Activated T-cell treated with anti-CD3 and anti-CD28 coated beads for 48 hours (primary cell): ENCODE measurements around the gene APOH.
"Not testable (repeated sequence)": the region's sequence is repeated elsewhere in the genome, so short reads cannot be mapped to it uniquely, and the experiment has no call there.

Experiments used
- DNase-seq: peaks from one replicate; pipeline ENCODE4 v3.0.0-alpha.2; 2020; ENCODE audit warnings: low read depth

APOH gene, protein sequence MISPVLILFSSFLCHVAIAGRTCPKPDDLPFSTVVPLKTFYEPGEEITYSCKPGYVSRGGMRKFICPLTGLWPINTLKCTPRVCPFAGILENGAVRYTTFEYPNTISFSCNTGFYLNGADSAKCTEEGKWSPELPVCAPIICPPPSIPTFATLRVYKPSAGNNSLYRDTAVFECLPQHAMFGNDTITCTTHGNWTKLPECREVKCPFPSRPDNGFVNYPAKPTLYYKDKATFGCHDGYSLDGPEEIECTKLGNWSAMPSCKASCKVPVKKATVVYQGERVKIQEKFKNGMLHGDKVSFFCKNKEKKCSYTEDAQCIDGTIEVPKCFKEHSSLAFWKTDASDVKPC

DNA sequence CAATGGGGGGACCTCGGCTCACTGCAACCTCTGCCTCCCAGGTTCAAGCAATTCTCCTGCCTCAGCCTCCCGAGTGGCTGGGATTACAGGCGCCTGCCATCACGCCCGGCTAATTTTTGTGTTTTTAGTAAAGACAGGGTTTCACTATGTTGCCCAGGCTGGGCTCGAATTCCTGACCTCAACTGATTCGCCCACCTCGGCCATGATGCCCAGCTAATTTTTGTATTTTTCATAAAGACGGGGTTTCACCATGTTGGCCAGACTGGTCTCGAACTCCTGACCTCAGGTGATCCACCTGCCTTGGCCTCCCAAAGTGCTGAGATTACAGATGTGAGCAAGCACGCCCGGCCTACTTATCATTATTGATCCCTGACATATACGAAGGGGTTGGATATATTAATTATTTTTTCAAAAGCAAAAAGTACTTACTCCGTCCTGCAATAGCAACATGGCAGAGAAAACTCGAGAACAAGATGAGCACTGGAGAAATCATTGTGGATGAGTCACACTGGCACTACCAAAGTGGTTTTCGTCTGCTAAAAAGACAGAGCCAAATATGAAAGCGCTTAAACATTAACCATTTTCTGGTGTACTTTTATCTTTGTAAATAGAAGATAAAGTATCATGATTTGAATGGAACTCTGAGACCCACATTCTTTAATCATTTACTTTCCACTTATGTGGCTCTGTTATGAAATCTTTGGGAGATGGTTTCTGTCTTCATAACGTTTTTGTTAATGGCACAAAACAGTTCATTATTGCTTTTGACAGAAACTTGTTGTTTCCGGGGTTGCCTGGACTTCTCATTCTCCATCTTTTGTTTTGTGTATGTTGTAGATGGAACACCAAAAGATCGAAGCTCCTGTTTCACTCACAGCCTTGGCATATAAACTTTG lies at the start of gene APOH:
Gene APOH, minus strand, starts transcription at position 529 of the 896 bp plus-strand sequence. Its CDS starts 36 bp downstream, at position 493.
- no peak for DNase-seq

DNA sequence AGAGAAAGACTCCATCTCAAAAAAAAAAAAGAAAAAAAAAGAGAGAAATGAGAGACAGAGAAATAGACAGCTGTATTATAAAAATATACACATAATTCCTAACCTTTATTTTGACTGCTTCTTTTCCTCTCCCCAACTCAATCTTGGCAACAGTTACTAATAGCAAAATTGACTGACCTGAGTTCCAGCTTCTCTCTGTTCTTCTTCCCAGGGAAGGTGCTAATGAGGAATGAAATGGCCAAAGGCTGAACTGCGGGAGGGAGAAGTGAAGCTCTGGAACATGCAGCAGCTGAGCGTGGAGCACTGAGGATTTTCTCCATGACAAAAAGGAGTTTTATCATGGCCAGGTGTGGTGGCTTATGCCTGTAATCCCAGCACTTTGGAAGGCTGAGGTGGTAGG lies 48.0 kb upstream of the APOH start:
- DNase-seq, result no peak

DNA sequence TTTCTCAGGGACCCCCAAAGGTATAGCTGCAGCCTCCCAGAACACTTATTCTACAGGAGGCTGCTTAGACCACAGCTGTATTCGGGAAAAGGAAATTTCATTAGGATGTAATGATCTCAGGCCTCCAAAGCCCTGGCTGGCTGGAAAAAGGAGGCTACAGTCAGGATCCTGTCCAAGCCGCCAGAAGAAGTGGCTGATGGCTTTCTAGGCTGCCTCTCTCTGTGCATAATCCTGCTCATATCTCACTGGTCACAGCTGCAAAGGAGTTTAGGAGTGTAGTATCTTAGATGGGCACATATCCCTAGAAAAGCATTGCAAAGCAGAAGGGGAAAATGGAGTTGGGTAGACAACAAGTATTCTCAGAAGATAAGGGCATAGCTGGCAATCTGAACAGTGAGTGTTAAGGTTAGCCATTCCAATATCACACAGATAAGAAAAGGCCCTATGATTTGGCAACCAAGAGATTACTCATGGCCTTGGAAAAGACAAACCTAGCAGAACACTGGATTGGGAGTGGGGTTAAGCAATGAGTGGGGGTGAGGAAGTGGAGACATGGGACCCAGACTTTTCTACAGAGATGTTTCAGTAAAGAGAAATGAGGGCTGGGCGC lies 47.2 kb upstream of the APOH start:
- DNase-seq, result no peak

DNA sequence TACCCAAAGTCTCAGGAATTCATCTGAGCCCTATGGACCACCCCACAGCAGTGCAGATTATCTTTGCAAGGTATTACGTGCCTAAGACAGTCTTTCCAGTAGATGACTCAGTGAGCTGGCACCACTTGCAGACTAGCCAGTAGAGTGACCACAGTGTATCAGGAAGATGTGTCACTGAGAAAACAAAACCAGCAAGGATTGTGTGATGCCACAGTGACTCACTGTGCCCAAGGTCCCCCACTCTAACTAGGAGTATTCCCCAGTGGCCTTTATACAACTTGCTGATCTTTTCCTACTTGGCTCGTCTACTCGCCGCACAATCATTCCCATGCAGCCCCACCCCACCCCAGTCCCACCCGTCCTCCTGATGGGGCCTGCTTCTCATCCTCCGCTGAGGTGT lies 46.4 kb upstream of the APOH start:
- DNase-seq, result peak; percentile 19

DNA sequence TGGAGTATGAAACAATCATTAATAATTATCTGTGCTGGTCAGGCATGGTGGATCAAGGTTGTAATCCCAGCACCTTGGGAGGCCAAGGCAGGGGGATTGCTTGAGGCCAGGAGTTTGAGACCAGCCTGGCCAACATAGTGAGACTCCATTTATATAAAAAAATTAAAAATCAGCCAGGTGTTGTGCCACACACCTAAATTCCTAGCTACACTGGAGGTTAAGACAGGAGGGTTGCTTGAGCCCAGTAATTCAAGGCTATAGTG lies 44.3 kb upstream of the APOH start:
- no peak for DNase-seq

DNA sequence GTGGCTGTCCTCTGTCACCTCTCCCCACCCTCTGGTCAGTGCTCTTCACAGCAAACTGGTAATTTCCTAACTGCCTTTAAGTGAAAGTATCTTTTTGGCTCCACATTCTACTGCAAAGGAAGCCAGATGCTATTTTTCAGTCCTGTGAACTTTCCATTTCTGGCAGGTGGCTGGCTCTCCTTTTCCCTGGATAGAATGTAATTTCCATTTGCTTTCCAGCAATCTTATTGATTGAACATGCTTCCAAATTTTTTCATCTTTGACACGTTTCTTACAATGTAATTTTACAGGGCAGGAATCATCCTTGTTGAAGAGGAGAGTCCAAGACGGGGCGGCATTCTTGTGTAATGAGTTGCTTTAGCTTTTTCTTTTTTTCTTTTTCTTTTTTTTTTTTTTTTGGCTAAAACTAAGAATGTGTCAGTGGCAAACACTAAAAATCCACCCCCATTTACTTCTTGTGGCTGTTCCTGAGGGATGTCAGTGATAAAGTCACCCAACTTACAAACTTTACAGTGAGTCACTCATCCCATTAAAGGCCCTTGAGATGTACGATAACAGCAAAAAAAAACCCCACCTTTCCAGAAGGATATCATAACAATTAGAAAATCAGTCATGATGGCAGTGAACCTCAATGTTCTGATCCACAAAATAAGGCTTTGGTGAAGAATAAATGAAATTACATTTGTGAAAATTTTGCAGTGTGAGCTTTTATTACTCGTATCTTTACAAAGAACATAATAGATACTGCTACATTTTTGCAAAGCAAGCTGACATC lies 43.8 kb upstream of the APOH start:
- DNase-seq, result no peak

DNA sequence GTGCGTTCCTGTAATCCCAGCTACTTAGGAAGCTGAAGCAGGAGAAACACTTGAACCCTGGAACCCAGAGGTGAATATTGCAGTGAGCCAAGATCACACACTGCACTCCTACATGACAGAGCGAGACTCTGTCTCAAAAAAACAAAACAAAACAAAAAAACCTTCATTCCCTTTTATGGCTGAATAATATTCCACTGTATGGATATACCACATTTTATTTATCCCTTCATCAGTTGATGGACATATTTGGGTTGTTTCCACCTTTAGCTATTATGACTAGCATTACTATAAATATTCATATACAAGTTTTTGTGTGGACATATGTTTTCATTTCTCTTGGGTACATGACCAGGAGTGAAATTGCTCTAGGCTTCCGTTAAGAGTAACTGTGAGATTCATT lies 42.3 kb upstream of the APOH start:
- no peak for DNase-seq

DNA sequence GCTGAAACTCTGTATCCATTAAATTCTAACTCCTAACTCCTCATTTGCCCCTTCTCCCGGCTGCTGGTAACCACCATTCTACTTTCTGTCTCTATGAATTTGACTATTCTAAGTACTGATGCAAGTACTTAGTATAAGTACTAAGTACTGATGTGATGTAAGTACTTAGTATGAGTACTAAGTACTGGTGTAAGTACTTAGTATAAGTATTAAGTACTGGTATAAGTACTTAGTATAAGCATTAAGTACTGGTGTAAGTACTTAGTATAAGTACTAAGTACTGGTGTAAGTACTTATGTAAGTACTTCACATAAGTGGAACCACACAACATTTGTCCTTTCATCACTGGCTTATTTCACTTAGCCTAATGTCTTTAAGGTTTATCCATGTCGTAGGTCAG lies 40.9 kb upstream of the APOH start:
- no peak for DNase-seq

DNA sequence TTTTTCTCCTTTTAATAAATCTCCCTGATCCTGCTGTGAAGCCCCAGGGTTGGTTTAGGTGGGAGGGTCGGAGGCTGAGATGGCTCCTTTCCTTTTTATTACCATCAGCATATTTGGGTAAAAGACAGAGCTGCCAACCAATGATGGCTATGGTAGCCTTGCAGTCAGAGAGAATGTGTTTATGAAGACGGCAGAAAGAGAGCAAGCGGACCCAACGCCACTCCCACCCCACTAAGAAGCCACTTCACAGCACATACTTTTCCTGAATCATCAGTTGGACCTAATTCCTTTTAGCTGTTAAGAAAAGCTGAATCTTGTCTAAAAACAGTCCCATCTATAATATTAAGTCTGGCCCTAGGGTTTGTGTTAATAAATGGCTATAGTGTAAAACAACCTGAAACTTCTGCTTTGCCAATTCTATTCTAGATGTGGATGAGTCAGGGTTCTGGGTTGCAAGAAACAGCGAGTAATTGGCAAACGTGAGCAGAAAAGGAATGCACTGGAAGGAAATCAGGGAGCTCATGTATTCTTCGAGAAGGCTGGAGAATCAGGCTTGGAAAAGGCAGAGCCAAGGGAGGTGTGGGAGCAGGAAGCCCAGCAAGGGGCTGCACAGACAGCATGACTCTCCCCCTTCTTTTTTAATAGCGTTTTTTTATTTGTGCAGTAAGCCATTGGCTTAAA lies 39.2 kb upstream of the APOH start:
- DNase-seq, result no peak

DNA sequence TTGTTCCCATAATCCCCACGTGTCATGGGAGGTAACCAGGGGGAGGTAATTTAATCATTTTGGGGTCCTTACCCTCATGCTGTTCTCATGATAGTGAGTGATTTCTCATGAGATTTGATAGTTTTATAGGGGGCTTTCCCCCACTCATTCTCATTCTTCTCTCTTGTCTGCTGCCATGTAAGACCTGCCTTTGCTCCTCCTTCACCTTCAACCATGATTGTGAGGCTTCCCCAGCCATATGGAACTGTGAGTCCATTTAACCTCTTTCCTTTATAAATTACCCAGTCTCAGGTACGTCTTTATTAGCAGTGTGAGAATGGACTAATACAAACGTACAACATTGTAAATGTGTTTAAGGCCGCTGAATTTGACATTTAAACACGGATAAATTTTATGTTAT lies 35.5 kb upstream of the APOH start:
- DNase-seq, result no peak

DNA sequence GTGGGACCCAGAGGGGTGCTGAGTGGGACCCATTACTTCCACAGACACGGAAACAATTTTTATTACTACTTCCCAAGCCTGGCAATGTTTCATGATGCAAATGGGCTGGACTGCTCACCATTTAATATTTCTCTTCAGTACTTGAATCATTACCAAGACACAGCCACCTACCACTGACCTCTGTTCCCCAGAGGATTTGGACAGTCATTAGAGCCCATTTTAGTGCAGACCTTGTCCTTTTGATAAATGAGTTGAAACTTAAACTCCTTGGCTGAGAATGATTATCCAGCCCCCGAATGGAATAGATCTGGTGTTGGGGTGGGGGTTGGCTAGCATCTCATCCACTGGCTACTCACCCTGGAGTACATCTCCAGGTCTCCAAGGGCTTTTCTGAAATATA lies 33.6 kb upstream of the APOH start:
- no peak for DNase-seq

DNA sequence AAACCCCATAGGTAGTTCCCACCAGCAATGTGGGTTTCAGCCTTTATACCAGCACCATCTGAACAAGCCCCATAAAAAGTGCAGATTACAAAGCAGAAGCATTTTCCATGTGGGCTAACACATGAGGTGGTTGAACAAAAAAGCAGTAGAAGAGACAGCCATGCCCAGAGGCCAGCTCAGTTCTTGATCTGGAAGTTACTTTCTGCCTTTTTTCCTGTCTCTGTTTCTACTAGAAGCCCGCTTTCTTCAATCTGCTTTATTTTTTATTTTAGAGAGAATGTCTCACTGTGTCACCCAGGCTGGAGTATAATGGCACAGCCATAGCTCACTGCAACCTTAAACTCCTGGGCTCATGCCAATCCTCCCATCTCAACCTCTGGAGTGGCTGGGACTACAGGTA lies 31.5 kb upstream of the APOH start:
- DNase-seq, result no peak

DNA sequence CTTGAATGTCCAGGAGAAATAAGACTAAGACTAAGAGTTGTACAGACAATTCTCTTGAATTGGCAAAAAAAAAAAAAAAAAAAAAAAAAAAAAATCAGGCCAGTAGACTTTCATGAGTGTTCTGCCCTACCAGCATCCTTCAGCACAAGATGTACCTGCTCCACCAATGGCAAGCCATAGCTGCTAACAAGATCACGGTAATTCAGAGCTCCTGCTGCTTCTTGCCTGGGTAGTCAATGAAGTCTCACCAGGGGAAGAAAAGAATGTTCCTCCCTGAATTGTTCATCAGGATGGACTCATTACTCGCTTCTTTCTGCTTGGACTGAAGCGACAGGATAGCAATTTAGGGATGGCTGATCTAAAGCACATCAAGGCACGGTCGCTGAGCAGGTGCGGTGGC lies 31.1 kb upstream of the APOH start:
- no peak for DNase-seq

DNA sequence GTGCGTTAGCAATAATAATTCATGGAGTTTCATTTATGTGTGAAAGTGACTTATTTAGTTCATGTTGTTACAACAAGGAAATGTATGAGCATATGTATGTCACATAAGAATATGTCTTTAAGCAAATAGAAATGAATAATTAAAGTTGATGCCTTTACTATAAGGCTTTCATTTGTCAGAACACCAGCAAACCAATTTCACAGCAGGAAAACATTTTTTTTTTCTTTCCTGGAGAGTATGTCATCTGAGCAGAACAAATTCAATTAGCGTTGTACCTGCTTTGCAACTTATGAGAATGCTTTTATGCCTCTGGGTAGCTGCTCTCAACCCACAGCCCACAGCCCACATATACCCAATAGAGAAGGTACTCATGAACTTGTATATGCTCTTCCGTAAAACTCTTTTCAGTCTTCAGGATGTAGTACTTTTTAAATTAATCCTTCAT lies 26.3 kb upstream of the APOH start:
- DNase-seq, result no peak

DNA sequence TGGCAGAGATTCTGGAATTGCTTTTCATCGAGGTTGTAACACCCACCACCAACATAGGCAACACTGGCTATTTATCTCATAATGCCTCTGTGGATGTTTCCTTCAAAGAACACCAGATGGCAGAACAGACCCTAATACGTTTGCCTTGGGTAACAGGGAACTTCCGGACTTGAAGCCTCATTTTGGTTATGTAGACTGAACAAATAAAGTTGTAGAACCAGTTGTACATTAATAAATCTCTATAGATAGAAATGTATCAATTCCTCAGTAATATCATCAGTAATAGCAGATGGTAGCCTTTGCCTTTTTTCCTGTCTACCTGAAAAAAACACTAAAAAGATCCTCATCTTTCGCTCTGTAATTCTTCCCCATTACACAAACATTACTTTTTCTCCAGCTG lies 25.9 kb upstream of the APOH start:
- no peak for DNase-seq

DNA sequence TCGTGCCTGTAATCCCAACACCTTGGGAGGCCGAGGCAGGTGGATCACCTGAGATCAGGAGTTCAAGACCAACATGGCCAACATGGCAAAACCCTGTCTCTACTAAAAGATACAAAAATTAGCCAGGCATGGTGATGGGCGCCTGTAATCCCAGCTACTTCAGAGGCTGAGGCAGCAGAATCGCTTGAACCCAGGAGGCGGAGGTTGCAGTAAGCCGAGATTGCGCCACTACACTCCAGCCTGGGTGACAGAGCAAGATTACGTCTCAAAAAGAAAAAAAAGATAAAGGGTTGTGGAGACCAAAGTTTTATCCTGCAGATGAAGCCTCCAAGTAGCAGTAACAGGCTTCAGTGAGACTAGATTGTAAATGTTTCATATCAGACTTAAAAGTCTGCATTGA lies 24.2 kb upstream of the APOH start:
- DNase-seq, result not testable (repeated sequence)

DNA sequence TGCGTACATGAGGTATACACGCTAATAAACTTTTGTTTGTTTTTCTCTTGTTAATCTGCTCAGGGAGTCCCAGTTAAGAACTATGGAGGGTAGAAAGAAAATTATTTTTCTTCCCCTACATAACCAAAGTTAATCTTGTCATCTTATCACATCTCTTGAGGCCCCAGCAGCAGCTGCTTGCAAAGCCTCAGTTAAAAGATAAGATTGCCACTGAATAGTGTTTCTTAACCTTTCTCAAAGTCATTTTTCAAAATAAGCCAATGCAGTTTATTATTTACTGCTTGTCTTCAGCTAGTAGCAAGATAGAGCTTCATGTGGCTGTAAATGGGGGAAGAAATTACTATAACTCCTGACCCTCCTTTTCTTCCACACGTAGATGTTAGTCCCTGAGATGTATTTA lies 21.5 kb upstream of the APOH start:
- no peak for DNase-seq

DNA sequence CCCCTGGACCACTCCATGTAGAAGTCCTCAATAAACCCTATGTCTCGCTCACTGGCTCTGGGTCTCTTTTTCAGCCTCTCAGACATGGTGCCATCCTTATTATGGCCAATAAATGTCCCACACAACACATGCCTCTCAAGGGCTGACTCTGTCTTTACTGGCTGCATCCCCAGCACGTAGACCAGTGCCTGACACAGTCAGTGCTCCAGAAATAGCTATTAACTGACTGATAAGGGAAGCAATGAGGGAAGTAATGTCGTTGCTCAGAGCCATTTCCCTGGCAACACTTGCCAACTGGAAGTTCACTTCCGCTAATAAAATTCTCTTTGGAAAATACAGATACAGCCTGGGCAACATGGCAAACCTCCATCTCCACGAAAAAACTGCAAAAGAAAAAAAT lies 19.1 kb upstream of the APOH start:
- no peak for DNase-seq

DNA sequence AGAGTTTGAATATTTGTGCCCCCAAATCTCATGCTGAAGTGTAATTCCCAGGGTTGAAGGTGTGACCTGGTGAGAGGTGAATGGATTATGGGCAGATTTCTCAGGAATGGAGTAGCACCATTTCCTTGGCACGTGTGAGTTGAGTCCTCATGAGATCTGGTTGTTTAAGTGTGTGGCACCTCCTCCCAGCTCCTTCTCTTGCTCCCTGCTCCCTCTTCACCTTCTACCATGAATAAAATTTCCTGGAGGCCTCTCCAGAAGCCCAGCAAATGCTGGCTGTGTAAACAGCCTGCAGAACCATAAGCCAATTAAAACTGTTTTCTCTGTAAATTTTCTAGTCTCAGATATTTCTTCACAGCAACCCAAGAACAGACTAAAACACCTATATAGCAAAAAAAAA lies 12.6 kb upstream of the APOH start:
- DNase-seq, result no peak

DNA sequence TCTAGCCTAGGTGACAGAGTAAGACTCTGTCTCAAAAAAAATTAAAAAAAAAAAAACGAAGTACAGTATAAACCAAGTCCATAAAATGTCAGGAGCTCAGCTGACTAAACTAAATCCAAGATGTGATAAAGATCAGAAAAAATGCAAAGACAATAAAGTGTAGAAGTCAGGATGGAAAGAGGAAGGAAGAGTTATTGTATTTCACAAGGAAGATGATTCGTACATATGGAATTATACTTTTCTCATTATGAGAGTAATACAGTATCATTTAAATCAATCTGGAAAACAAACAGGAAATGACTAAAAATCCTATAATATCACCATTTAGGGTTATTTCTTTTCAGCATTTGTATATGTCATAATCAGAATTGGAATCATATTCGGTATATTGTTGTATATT lies 11.4 kb upstream of the APOH start:
- no peak for DNase-seq

DNA sequence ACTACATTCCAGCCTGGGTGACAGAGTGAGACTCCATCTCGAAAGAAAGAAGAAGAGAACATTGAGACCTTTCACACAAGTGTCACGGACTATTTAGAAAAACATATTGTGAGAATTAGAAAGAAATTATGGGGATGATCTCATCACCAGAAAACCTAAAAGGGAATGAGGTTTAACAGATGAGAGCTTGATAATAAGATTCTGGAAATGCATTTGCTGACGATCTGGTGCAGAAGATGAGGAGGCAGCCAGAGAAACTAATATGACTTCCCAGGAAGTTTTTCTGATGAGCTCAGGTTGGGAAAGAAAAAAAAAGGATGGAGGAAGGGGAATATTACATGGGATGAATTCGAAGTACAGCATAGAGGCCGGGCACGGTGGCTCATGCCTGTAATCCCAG lies 10.8 kb upstream of the APOH start:
- no peak for DNase-seq
